ENCODE results near the gene ZNF506. TPM values are rescaled to one million over a fixed set of nuclear protein-coding genes. Genes with fewer than 3 reads are reported as not detected.
"Not testable (repeated sequence)": the region's sequence is repeated elsewhere in the genome, so short reads cannot be mapped to it uniquely, and the experiment has no call there.

ZNF506 gene
- total RNA-seq, 2 experiments from 2014 or later = 23.0 to 26.7 TPM

DNA sequence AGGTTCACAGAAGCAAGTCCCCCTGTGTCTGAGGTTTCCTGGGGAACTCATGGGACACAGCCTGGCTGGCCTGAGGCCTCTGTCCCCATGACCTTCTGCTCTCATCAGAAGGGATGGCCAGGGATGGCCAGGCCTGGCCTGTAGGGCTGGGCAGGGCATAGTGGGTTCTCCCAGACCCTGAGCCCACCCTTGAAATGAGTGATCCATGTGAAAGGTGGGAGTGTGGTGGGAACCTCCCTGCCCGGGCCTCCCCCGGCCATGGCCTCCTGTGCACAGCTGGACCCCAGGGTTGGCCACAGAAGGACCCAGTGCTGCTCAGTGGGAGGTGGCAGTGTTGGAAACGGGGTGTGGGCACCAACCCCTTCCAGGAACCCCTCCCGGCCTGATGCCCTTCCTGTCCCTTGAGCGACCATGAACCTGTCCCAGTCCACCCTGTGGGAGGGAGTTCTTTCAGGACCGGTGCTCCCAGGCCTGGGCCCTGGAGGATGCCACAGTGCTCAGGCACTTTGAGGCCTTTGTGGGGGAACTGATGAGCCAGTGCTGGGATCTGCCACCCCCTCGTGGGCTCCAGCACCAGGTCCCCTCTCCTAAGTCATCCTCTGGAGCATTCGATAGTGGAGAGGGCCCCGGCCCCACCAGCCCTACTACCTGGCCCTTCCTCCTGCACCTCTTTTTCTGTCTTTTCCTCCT, 73.2 kb downstream of the ZNF506 start:
- POLR2A ChIA-PET = no interaction called here

DNA sequence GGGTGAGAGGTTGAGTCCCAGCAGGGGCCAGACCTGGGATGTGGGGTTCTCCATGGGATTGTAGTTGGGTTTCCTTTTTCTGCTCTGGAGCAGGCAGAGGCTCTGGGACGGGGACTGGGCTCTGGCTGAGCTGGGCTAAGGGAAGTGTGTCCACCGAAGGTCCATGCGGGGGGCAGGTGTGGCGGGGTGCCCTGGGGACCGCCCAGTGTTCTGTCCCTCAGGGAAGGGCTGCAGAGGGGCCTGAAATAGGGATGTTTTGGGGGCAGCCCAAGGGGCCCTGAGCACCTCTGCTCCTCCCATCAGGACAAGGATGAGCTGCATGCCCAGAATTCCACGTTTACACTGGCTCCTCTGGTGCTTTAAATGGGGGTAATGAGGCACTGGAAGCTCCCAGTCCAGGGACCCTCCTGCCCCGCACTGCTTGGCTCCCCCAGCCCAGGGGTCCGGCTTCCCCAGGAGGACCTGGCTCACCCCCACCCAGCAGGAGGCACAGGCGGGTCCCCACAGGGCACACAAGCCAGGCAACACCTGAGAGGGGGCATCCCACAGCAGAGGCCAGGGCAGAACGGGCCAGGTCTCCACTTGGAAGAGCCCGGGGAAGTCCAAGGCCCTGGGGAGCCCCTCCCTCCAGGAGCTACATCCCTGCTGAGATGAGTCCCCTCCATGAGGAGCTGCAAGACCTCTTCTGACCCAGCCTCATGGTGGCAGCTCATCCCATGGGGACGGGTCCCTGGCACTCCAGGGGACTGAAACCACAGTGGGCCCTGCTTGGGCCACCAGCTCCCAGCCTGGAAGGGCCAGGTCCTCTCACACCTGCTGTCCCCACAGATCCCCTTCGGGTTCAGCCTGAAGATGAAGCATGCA, 74.0 kb downstream of the ZNF506 start:
- POLR2A ChIA-PET = no interaction called here
- H3K27ac Mint-ChIP-seq = no peak overlapping the region
- H3K4me1 Mint-ChIP-seq = no peaks in the 10 kb centered on the region
- CTCF ChIA-PET = no interaction called here
- no peak for DNase-seq
- no peaks in the 10 kb centered on the region for H3K36me3 Mint-ChIP-seq (ENCODE audit: low read depth)
- no peaks in the 10 kb centered on the region for H3K27me3 Mint-ChIP-seq
- H3K9me3 Mint-ChIP-seq = no peaks in the 10 kb centered on the region
- H3K4me3 Mint-ChIP-seq = no peak overlapping the region

More for the DNA sequence above, 73.2 kb downstream of the ZNF506 start:
- H3K9me3 Mint-ChIP-seq = no peaks in the 10 kb centered on the region
- CTCF ChIA-PET = no interaction called here
- no peaks in the 10 kb centered on the region for H3K4me1 Mint-ChIP-seq
- DNase-seq = no peak
- H3K36me3 Mint-ChIP-seq (ENCODE audit: low read depth) = no peaks in the 10 kb centered on the region
- H3K27me3 Mint-ChIP-seq = no peaks in the 10 kb centered on the region
- H3K4me3 Mint-ChIP-seq = no peak overlapping the region
- H3K27ac Mint-ChIP-seq = no peak overlapping the region

DNA sequence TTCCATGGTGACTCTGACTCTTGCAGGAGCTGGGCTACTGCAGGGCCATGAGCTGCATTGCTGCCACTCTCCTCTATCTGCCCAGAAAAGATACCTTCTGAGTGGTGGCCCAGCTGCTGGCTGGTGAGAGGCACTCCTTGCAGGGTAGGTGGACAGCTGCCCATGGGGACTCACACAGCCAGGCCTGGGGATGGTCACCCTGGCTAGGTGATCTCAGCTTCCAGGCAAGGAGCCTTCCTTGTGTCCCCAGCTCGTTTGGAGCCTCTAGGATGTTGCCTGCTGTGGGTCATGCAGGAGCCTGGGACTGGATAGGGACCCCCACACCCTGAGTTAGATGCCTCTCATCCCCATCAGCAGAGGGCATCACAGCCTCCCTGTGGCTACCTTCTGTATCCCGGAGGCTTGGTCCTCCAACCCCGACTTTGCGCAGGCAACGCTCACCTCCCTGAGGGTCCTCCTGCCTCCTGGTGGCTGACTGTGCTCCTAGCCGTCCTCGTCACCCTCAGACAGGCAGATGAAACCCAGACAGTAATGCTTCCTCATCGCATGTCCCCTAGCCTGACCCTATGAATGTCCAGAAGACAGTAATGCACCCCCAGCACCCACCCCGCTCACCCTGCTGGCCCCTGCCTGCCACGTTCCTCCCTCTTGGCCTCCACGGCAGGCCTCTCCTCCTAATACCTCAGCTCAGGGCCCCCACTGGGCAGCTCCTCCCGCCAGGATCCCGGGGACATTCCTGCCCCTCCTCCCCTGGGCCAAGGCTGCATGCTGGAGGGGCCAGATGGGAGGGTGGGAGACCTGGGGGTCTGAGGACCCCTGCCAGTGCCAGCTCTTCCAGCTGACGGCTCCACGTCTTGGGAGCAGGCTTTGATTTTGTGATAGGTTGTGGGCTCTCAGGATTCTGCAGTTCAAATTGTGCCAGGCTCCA, 75.0 kb downstream of the ZNF506 start:
- H3K4me1 Mint-ChIP-seq = no peaks in the 10 kb centered on the region
- no peaks in the 10 kb centered on the region for H3K36me3 Mint-ChIP-seq (ENCODE audit: low read depth)
- POLR2A ChIA-PET = no interaction called here
- H3K4me3 Mint-ChIP-seq = no peak overlapping the region
- CTCF ChIA-PET = interaction anchor here (1.1 to 1.3 kb wide), 2 partner anchors 13 to 17 kb away, joined by 3 read pairs; partner anchors contain the start of gene ZNF14
- no peak overlapping the region for H3K27ac Mint-ChIP-seq
- H3K9me3 Mint-ChIP-seq = no peaks in the 10 kb centered on the region
- H3K27me3 Mint-ChIP-seq = no peaks in the 10 kb centered on the region
- no peak for DNase-seq

DNA sequence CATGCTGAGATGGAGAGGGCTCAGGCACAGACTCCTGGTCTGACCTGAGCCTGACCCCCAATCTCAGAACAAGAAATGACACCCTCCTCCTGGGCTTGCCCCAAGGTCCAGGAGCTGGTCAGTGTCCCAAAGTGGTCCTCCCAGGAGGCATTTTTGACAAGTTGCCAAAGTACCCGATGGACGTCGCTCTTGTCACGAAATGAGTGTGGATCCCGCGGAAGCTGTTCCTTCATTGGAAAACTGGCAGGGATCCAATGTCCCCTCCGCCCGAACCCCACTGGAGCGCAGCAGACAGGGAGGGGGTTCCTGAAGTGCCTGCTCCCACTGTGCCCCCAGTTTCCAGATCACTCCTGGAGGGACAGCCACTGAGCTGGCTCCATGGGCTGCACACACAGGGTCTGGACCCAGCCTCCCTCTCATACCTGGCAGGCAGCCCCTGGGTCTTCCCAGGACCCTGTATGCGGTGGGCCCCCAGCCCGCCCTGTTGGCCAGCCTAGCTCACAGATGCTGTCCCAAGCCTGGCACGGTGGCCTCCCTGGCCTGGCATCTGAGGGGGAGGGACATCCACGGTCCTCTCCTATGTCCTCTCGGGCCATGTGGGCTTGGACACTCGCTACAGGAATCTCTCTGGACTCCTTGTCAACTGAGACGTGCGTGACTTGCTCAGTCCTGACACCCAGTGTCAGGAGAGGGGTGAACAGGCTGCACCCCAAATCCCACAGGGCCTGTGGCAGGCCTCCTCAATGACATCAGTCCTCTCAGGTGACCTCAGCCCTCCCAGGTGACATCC, 75.9 kb downstream of the ZNF506 start:
- Mint-ChIP-seq H3K4me3 (no peak overlapping the region), H3K36me3 (ENCODE audit: low read depth) (no peaks in the 10 kb centered on the region), H3K4me1 (no peaks in the 10 kb centered on the region), H3K27me3 (no peaks in the 10 kb centered on the region), H3K9me3 (no peaks in the 10 kb centered on the region), H3K27ac (no peak overlapping the region)
- POLR2A ChIA-PET = no interaction called here
- CTCF ChIA-PET = interaction anchor here (1.0 to 1.3 kb wide), 3 partner anchors 13 to 213 kb away, joined by 3 read pairs; partner anchors contain the start of gene ZNF14
- no peak for DNase-seq

DNA sequence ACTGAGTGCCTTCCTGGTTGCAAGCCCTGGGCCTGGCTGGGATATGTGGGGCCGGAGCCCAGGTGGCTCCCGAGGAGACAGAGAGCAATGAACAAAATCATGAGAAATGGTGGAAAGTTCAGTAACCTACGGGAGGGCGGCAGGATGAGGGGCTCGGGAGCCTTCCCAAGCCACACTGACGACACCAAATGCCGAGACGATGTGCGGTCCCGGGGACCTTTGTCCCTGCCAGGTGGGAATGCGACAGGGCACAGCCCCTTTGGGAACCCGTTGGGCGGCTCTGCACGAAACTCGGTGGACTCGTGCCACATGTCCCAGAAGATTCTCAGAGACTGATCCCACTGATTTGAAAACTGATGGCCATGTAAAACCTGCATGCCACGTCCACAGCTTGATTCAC, 76.9 kb downstream of the ZNF506 start:
- Mint-ChIP-seq H3K4me1 (no peaks in the 10 kb centered on the region), H3K4me3 (no peak overlapping the region), H3K27me3 (no peaks in the 10 kb centered on the region), H3K36me3 (ENCODE audit: low read depth) (no peaks in the 10 kb centered on the region), H3K9me3 (no peaks in the 10 kb centered on the region), H3K27ac (no peak overlapping the region)
- ChIA-PET POLR2A (no interaction called here), CTCF (no interaction called here)
- DNase-seq = no peak

DNA sequence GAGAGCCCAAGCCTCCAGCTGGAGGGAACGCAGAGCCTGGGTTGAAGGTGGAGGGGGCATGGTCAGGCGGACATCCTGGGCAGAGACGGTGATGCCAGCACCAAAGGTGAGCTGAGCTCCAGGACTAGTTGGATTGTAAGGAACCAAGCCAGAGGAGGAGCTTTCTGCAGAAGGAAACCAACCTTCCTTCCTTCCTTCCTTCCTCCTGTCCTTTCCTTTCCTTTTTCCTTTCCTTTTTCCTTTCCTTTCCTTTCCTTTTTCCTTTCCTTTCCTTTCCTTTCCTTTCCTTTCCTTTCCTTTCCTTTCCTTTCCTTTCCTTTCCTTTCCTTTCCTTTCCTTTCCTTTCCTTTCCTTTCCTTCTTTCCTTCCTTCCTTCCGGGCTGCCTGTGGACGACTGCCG, 77.6 kb downstream of the ZNF506 start:
- POLR2A ChIA-PET; DNase-seq; H3K9me3 Mint-ChIP-seq; CTCF ChIA-PET; H3K36me3 Mint-ChIP-seq (ENCODE audit: low read depth); H3K4me1 Mint-ChIP-seq; H3K27ac Mint-ChIP-seq; H3K27me3 Mint-ChIP-seq; H3K4me3 Mint-ChIP-seq: not testable (repeated sequence)

DNA sequence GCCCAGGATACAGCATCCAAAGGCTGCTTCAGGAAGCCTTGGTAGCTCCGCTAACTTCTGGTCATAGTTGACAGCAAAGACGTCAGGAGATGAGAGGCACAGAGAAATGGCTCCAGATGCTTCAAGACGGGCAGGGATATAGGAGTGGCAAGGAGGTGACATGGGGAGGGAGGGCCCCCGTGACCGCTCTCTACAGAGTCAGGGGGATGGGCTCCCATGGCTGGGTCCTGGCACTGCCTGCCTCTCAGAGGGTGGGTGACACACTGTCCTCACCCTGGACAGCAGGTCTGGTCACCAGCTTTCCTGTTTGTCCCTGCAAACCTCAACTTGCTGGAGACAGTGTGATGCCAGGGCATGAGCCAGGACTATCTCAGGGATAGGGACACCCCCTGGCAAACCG, 78.4 kb downstream of the ZNF506 start:
- Mint-ChIP-seq H3K27ac (no peak overlapping the region), H3K4me1 (no peaks in the 10 kb centered on the region), H3K27me3 (no peaks in the 10 kb centered on the region), H3K4me3 (no peak overlapping the region), H3K9me3 (no peaks in the 10 kb centered on the region), H3K36me3 (ENCODE audit: low read depth) (no peaks in the 10 kb centered on the region)
- ChIA-PET POLR2A (no interaction called here), CTCF (no interaction called here)
- DNase-seq = no peak

DNA sequence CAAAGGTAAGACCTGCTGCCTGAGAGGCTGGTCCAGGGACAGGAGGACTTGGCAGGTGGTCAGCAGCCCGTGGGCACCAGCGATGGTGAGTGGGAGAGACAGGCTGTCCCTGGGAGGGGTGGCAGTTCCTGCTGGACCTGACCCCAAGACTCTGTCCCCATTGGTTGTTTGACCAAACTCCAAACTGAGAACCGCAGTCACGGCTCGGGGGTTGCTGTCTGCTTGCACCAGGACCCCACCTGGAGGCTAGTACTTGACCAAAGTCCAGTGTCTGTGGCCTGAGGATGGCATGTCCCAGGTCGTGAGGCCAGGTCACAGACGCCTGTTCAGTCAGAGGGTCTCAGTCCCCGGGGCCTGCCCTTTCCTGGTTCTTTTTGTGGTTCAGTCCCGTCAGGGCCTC, 78.8 kb downstream of the ZNF506 start:
- Mint-ChIP-seq H3K9me3 (no peaks in the 10 kb centered on the region), H3K4me1 (no peaks in the 10 kb centered on the region), H3K4me3 (no peak overlapping the region), H3K27ac (no peak overlapping the region), H3K36me3 (ENCODE audit: low read depth) (no peaks in the 10 kb centered on the region), H3K27me3 (no peaks in the 10 kb centered on the region)
- ChIA-PET POLR2A (no interaction called here), CTCF (no interaction called here)
- DNase-seq = no peak

Other genes with a start within 250 kb of the ZNF506 start
- gene PBX4, start 203.1 kb downstream of the ZNF506 start, total RNA-seq = 10 to 100 TPM; 34.4 to 38.4 TPM
- 10 to 100 TPM; 54.1 to 59.4 TPM for gene LPAR2, start 193.5 kb downstream of the ZNF506 start, total RNA-seq
- gene GMIP, start 178.1 kb downstream of the ZNF506 start, total RNA-seq = 100 to 1,000 TPM; 101 to 111 TPM
- 100 to 1,000 TPM in 1 of 2 experiments, 10 to 100 TPM in 1; 90.1 to 105 TPM for gene ATP13A1, start 158.1 kb downstream of the ZNF506 start, total RNA-seq
- 10 to 100 TPM; 96.3 to 97.2 TPM for gene ZNF101, start 152.9 kb downstream of the ZNF506 start, total RNA-seq
- 1 to 10 TPM; 7.9 to 8.9 TPM for gene ZNF14, start 88.6 kb downstream of the ZNF506 start, total RNA-seq
- gene ZNF253, start 44.1 kb upstream of the ZNF506 start, total RNA-seq = 10 to 100 TPM; 19.8 to 22.5 TPM
- 10 to 100 TPM; 14.7 to 15.8 TPM for gene ZNF93, start 79.2 kb upstream of the ZNF506 start, total RNA-seq
- gene ZNF682, start 217.8 kb upstream of the ZNF506 start, total RNA-seq = 1 to 10 TPM; 9.1 to 9.4 TPM